Caco-2 (cell line): ENCODE data around the gene KRTAP10-6. TPM values are rescaled to one million over a fixed set of nuclear protein-coding genes. Genes with fewer than 3 reads are reported as not detected.

Experiments
- BruUV-seq: library from RNA; stranded (reverse); fragments of 400-500 nt; replicated peaks from 2 replicates; lab custom pipeline; 2021; lab: Mats Ljungman, UMichigan
- CTCF ChIA-PET: fragments of 300-600 bp; sonication (Branson Sonifier 250); formaldehyde crosslinking; loops from one replicate; lab custom pipeline; 2022; ENCODE audit warnings: antibody characterized with exemption; lab: Charles Lee
- POLR2A ChIA-PET: fragments of 300-600 bp; sonication (Branson Sonifier 250); formaldehyde crosslinking; loops from one replicate; lab custom pipeline; 2022; ENCODE audit warnings: antibody characterized with exemption; lab: Charles Lee
- DNase-seq, 2 experiments: peaks; one replicate each; pipeline versions ENCODE4 v3.0.0 to v3.0.0-alpha.2; 2020 to 2022
- H3K27me3 ChIP-seq: replicated peaks from 2 replicates; pipeline ENCODE4 v1.6.0; 2011; ENCODE audit warnings: low read length; ENCODE audit not compliant: control insufficient read depth, insufficient read depth
- H3K36me3 ChIP-seq: 2 replicates; pipeline ENCODE4 v1.5.1; 2011; ENCODE audit warnings: low read length; ENCODE audit not compliant: control insufficient read depth, insufficient read depth
- H3K4me1 ChIP-seq: fragments of 250-450 bp; sonication (Bioruptor Pico); 2 replicates; pipeline ENCODE4 v1.5.1; 2020; ENCODE audit warnings: mild to moderate bottlenecking
- H3K4me3 ChIP-seq: 2 replicates; pipeline ENCODE4 v1.5.1; 2011; ENCODE audit warnings: low read depth, mild to moderate bottlenecking, control low read depth, low read length
- H3K9me3 ChIP-seq: fragments of 250-450 bp; sonication (Bioruptor Pico); 2 replicates; pipeline ENCODE4 v1.5.1; 2020; ENCODE audit warnings: mild to moderate bottlenecking, moderate library complexity
- H3K27ac Mint-ChIP-seq: one replicate; pipeline ENCODE4 v1.8.0; 2022; ENCODE audit warnings: mixed read lengths; ENCODE audit not compliant: unreplicated experiment
- H3K27me3 Mint-ChIP-seq: one replicate; pipeline ENCODE4 v1.8.0; 2022; ENCODE audit warnings: mixed read lengths; ENCODE audit not compliant: insufficient read depth, unreplicated experiment
- H3K36me3 Mint-ChIP-seq: one replicate; pipeline ENCODE4 v1.8.0; 2022; ENCODE audit warnings: mild to moderate bottlenecking, mixed read lengths; ENCODE audit not compliant: insufficient read depth, unreplicated experiment
- H3K4me1 Mint-ChIP-seq: one replicate; pipeline ENCODE4 v1.8.0; 2022; ENCODE audit warnings: low read depth, mixed read lengths; ENCODE audit not compliant: unreplicated experiment
- H3K4me3 Mint-ChIP-seq: one replicate; pipeline ENCODE4 v1.8.0; 2022; ENCODE audit warnings: mild to moderate bottlenecking, moderate library complexity, mixed read lengths; ENCODE audit not compliant: unreplicated experiment
- H3K9me3 Mint-ChIP-seq: one replicate; pipeline ENCODE4 v1.8.0; 2022; ENCODE audit warnings: mixed read lengths; ENCODE audit not compliant: unreplicated experiment
- intact Hi-C: fragments of 100-400 bp; cut with micrococcal nuclease; formaldehyde crosslinking; loops from one replicate; pipeline ENCODE4 v1.10.0; 2022; ENCODE audit not compliant: unreplicated experiment
- total RNA-seq: library from RNA; stranded (reverse); gene quantifications from 2 replicates; pipeline ENCODE4 v1.2.3, GENCODE V29; 2022
- TF ChIP-seq, protein P1 (sequence below), 2 experiments: fragments of 200-600 bp in 1 of 2; IDR thresholded peaks; 1 replicate in 1 of 2; 2 replicates in 1 of 2; pipeline versions ENCODE4 v1.5.1 to v1.8.0; 2011 to 2022; ENCODE audit warnings: antibody characterized with exemption in 1 of 2, control low read depth in 1 of 2, inconsistent platforms in 1 of 2, low read depth in 1 of 2, low read length in 1 of 2, mild to moderate bottlenecking in 1 of 2, moderate library complexity in 1 of 2; ENCODE audit not compliant: insufficient read depth in 1 of 2, severe bottlenecking in 1 of 2, unreplicated experiment in 1 of 2

The KRTAP10-6 gene
- total RNA-seq, 1 experiment from 2014 or later: not detected

DNA sequence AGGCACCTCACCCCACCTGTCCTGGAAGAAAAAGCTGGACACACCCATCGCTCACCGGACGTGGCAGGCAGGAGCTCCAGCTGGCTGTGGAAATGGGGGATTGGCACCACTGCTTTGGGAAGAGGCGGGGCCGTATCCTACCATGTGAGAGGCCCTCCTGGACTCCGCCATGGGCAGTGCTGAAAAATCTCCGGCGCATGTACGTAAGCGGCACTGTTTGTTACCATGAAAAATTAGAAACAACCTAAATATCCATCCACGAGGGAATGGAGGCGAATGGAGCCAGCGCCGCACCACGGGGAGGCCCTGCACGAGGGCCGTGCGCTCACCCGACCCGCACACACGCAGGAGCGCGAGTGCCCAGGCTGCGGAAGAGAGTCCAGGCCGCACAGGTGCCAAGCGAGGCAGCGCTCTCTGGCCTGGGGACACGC, 22.7 kb upstream of the KRTAP10-6 start:
- H3K27ac Mint-ChIP-seq: no peak overlapping the region
- no peak overlapping the region for H3K4me3 Mint-ChIP-seq
- BruUV-seq: no TSS peak
- H3K36me3 ChIP-seq: no peaks in the 10 kb centered on the region
- peaks cover 39% of the 10 kb centered on the region for H3K9me3 Mint-ChIP-seq
- ChIA-PET CTCF (interaction anchor here (0.7 kb wide), 1 partner anchor 271 kb away, joined by 4 read pairs; no protein-coding TSS in a partner anchor), POLR2A (no interaction called here)
- no peaks in the 10 kb centered on the region for H3K4me1 Mint-ChIP-seq
- H3K4me3 ChIP-seq: no peak overlapping the region
- TF ChIP-seq, protein P1, sequence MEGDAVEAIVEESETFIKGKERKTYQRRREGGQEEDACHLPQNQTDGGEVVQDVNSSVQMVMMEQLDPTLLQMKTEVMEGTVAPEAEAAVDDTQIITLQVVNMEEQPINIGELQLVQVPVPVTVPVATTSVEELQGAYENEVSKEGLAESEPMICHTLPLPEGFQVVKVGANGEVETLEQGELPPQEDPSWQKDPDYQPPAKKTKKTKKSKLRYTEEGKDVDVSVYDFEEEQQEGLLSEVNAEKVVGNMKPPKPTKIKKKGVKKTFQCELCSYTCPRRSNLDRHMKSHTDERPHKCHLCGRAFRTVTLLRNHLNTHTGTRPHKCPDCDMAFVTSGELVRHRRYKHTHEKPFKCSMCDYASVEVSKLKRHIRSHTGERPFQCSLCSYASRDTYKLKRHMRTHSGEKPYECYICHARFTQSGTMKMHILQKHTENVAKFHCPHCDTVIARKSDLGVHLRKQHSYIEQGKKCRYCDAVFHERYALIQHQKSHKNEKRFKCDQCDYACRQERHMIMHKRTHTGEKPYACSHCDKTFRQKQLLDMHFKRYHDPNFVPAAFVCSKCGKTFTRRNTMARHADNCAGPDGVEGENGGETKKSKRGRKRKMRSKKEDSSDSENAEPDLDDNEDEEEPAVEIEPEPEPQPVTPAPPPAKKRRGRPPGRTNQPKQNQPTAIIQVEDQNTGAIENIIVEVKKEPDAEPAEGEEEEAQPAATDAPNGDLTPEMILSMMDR (IDR thresholded peaks at IDR 0.05; ENCODE audit: insufficient read depth in 1 of 2, low read depth in 1 of 2, low read length in 1 of 2, severe bottlenecking in 1 of 2, unreplicated experiment in 1 of 2): no peak
- intact Hi-C loops: no loop called here
- 0 out of 2 replicates have a peak, but pooled peaks cover 11% of the 10 kb centered on the region for H3K9me3 ChIP-seq
- H3K36me3 Mint-ChIP-seq: no peaks in the 10 kb centered on the region
- peaks cover 6% of the 10 kb centered on the region for H3K27me3 Mint-ChIP-seq
- no peaks in the 10 kb centered on the region for H3K4me1 ChIP-seq
- DNase-seq: no peak
- H3K27me3 ChIP-seq: no peaks in the 10 kb centered on the region

DNA sequence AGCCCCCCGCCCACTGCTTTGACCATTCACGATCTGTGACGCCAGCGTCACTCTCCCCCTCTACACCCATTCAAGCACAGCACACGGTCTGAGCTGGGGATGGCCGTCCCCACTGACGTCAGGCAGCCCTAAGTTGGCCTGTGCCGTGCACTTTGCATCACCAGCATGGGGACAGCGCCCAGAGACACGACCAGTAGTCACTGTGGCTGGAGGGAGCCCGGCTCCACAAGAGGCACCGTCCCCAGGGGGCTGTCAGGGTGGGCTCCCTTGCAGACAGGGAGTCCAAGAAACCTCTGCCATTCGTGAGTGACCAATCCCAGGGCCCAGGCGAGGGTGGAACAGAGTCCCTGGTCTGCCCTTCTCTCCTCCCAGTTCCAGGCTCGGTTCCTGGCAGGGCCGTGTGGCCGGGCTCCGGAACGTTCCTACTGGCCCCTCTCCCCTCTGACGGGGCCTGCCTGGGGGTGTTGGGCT, 21.9 kb upstream of the KRTAP10-6 start:
- H3K27me3 Mint-ChIP-seq: peaks cover 6% of the 10 kb centered on the region
- ChIA-PET POLR2A (no interaction called here), CTCF (no interaction called here)
- no peak overlapping the region for H3K27ac Mint-ChIP-seq
- no peak overlapping the region for H3K4me3 Mint-ChIP-seq
- intact Hi-C loops: no loop called here
- Histone ChIP-seq H3K27me3 (no peaks in the 10 kb centered on the region), H3K36me3 (no peaks in the 10 kb centered on the region), H3K4me1 (no peaks in the 10 kb centered on the region), H3K4me3 (no peak overlapping the region), H3K9me3 (0 out of 2 replicates have a peak, but pooled peaks cover 5% of the 10 kb centered on the region)
- no peaks in the 10 kb centered on the region for H3K4me1 Mint-ChIP-seq
- TF ChIP-seq, protein P1 (IDR thresholded peaks at IDR 0.05; ENCODE audit: insufficient read depth in 1 of 2, low read depth in 1 of 2, low read length in 1 of 2, severe bottlenecking in 1 of 2, unreplicated experiment in 1 of 2): no peak
- no peaks in the 10 kb centered on the region for H3K36me3 Mint-ChIP-seq
- peaks cover 39% of the 10 kb centered on the region for H3K9me3 Mint-ChIP-seq
- no TSS peak for BruUV-seq
- no peak for DNase-seq

DNA sequence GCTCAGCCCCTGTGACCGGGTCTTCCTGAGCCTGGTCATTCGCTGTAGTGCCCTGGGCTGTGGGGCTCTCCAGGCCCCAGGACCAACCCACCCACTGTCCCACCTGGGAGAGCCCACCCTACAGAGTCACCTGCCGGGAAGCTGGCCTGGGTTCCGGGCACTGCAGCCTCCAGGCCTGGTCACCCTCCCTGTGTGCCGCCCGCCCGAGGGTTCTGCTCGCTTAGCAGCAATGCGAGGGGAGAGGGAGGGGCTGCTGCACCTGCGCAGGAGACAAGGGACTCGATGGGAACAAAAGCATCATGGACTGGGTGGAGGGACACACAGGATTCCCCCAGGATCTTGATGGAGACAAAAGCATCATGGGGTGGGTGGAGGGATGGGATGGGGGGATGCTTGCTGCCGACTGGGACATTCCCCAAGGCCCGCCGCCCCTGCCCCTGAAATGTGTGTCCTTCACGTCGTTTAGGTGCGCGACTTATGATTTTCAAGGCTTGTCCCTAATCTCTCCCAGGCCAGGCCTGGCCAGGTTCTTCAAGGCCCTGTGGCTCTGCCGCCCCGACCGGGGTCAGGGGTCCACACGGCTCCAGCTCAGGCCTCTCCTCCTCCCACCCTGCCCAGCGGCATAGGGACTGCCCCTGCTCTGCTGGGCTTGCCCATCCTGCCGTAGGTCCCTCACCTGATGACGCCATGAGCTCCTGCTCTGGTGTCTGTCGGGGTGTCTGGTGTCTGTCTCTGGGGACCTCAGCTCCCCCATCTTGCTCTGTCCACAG, 21.3 kb upstream of the KRTAP10-6 start:
- intact Hi-C loops: no loop called here
- no peak overlapping the region for H3K27ac Mint-ChIP-seq
- no peak overlapping the region for H3K4me3 Mint-ChIP-seq

More for the DNA sequence above, 21.3 kb upstream of the KRTAP10-6 start:
- Histone ChIP-seq H3K4me1 (no peaks in the 10 kb centered on the region), H3K4me3 (no peak overlapping the region), H3K36me3 (no peaks in the 10 kb centered on the region), H3K27me3 (no peaks in the 10 kb centered on the region), H3K9me3 (0 out of 2 replicates have a peak, but pooled peaks cover 5% of the 10 kb centered on the region)
- POLR2A ChIA-PET: no interaction called here
- no peak for DNase-seq
- TF ChIP-seq, protein P1 (IDR thresholded peaks at IDR 0.05; ENCODE audit: insufficient read depth in 1 of 2, low read depth in 1 of 2, low read length in 1 of 2, severe bottlenecking in 1 of 2, unreplicated experiment in 1 of 2): no peak
- Mint-ChIP-seq H3K27me3 (peaks cover 6% of the 10 kb centered on the region), H3K9me3 (peaks cover 40% of the 10 kb centered on the region), H3K36me3 (no peaks in the 10 kb centered on the region), H3K4me1 (no peaks in the 10 kb centered on the region)
- no TSS peak for BruUV-seq
- CTCF ChIA-PET: no interaction called here
